ENCODE measurements around the gene JAZF1.

- TF ChIP-seq CTCF (IDR thresholded peaks at IDR 0.05 in 2 of 3, conservative IDR thresholded peaks at IDR 0.05 in 1 of 3; ENCODE audit: borderline replicate concordance in 1 of 3, insufficient read depth in 1 of 3, low read depth in 2 of 3, low read length in 2 of 3) (peak in 2 of 3 experiments; percentile 17 to 42; a peak in 3 of 6 replicates), RAD21 (IDR thresholded peaks at IDR 0.05; ENCODE audit: low read depth) (no peak), EZH2 (IDR thresholded peaks at IDR 0.05) (no peak), EZH2phosphoT487 (IDR thresholded peaks at IDR 0.05; ENCODE audit: borderline replicate concordance) (no peak), JUND (IDR thresholded peaks at IDR 0.05) (no peak), EGR1 (IDR thresholded peaks at IDR 0.05; ENCODE audit: low read depth) (no peak), REST (IDR thresholded peaks at IDR 0.05; ENCODE audit: low read depth) (no peak), ZFX (IDR thresholded peaks at IDR 0.05) (no peak), POLR2A (IDR thresholded peaks at IDR 0.05; ENCODE audit: borderline replicate concordance, extremely low read depth, insufficient read depth, insufficient read length) (no peak), POLR2AphosphoS5 (IDR thresholded peaks at IDR 0.05; ENCODE audit: low read depth, low read length) (no peak)
- TF ChIP-seq, protein P1, sequence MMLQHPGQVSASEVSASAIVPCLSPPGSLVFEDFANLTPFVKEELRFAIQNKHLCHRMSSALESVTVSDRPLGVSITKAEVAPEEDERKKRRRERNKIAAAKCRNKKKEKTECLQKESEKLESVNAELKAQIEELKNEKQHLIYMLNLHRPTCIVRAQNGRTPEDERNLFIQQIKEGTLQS (IDR thresholded peaks at IDR 0.05) = no peak
Measured at GRCh38 chr7:28205506-28205905, 24.9 kb upstream of the JAZF1 start.
